Kidney capillary endothelial cell (primary cell): ENCODE results near the gene ADISSP.

Experiments
- DNase-seq: peaks from one replicate; pipeline ENCODE4 v3.0.0-alpha.2; 2018; ENCODE audit warnings: low spot score

The ADISSP gene

DNA sequence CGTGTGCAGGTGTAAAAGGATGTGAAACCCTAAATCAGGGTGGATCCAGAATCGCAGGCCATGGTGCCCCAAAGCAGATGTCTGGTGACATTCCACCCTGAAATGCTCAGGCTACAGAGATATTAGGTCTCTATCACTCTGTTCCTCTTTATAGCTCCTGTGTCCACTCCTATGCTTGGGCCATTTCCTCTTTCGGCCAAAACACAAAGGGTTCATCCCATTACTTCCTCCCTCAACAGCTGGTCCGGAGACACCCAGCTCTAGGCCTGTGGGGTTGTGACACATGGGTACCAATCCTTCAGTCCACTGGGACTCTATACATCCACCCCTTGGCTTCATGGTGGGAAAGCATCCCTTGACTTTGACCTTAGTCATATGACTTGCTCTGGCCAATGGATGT, 53.5 kb downstream of the ADISSP start:
- no peak for DNase-seq

- DNase-seq = no peak
Observed at GRCh38 chr20:3712279-3712873, 55.2 kb downstream of the ADISSP start, which contains the start of gene SIGLEC1. Gene SIGLEC1, minus strand, starts transcription at chr20:3712600. Its CDS starts 5,472 bp downstream, at chr20:3707128.

- DNase-seq = no peak
Observed at GRCh38 chr20:3711484-3711941, 56.0 kb downstream of the ADISSP start.

DNA sequence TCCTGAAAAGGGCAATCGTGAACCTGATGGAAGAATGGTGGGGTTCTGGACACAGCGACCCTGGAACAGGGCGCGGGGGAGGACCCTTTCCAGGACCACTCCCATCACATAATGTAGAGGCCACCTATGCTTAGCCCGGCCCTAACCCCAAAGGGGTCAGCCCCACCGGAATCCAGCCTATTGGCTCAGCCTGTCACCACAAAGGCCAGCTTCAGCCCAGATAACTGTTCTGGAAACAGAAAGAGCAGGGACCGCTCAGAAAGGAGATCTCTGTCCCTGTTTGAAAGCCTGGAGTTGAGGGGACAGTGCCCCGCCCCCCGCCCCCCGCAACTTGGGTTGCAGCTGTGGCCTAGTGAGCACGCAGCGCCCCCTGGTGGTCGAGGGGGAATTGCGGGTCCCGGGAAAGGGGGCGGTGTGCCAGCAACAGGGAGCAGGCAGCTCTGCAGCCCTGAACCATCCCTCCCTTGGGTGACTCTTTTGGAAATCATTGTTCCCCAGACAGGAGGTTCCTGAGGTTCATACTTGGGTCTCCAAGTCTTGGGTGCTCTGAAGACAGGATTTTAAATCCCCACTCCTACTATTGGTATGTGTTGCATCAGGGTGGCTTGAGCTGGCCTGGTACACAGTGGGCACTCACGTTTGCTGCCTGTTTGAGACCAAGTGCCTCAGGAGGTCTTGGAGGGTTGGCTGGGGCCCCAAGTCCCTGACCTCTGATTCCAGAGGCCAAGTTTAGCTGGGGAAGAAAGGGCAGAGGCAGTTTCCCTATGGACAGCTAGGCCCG, 56.7 kb downstream of the ADISSP start:
- no peak for DNase-seq

DNA sequence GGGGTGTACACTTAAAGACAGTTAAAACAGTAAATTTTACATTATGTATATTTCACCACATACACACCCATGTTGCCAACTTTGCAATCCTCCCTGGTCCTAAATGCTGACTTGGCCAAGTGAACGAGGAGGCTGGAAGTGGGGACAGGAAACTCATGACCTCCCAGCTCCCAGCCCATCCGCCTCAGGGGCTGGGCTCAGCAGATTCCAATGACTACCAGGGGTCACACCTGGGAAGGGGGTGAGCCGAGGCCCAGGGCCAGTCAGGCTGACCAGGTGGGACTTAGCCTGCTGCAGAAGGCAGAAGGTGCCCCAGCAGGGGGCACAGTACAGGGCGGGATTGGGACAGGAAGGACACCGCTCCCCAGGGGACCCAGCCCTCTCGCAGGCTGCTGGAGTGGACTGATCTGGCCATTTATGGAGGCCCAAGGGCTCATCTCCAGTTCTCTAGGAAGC, 57.5 kb downstream of the ADISSP start:
- DNase-seq = no peak

DNA sequence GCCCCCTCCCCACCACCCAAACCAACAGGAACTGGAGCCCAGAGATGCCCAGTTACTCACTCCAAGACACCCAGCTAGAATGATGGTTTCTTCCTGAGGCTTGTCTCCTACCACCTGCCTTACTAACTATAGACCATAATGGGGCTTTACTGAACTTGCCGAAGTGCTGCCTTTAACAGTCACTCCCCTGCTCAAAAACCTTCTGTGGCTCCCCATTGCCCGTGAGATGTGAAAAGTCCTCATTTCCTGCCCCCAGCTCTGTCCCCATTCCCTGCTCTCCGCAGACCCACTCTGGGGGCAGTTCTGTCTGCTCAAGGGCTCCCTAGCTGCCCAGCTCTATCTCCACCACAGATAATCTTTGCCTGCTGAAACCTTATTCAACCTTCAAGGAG, 60.0 kb downstream of the ADISSP start:
- DNase-seq = no peak

DNA sequence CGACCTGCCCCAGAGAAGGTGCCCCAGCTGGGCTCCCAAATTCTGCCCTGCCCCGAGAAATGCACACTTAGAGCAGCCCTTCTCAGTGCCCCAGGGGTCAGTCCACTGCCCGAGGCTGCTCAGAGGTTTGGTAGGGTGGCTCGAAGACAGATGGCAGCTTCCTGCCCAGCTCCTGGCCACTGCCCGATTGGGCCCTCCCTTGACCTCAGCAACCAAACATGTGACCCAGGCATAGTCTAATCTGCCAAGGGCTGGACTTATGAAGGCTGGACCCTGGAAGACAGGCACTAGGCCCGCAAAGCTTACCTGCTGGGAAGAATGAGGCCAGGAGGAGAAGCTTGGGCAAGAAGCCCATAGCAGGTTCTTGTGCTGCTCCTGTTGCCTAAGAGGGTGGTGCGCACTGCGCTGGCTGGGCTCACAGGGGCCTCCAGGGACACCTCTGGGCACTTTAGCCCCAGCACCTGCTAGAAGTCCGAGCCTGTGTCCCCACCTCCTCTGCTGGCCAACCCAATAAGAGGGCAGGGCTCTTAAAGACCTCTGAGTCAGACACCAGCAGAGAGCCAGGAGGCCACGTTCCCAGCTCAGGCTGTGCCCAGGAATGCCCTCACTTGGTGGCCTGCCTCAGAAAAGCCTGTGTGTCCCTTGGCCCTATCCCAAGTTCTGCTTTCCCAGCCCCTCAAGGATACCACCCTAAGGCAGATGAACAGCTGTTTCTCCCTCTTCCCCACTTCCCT, 60.6 kb downstream of the ADISSP start:
- DNase-seq = no peak

DNA sequence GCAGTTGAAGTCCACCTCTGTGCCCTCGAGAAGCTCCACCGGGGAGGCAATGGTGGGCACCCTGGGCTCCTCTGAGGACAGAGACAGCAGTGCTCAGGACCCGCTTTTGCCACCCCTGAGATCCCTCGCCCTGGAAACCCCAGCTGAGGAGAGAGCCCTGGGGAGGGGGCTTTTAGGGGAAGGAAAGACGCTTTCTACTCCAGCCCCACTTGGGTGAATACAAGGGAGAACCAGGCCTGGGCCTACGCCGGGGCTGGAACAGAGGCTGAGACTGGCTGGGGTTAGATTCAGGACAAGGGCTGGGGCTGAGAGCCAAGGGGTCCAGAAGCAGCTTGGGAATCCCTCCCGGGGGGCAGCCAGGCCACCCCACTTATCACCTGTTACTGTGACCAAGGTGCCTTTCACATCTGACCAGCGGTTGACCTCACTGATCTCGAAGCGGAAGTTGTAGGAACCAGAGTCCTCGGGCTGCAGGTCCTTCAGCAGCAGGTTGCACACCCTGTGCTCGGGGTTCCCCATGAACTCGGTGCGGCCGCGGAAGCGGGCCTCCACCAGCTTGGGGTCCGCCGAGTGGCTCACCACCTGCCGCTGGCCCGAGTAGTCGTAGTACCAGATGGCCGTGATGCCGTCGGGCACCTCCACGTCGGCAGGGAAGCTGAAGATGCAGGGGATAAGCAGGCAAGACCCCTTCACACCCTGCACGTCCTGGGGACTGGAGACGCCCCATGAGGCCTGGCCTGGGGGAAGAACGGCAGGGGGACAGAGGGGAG, 61.4 kb downstream of the ADISSP start:
- no peak for DNase-seq

DNA sequence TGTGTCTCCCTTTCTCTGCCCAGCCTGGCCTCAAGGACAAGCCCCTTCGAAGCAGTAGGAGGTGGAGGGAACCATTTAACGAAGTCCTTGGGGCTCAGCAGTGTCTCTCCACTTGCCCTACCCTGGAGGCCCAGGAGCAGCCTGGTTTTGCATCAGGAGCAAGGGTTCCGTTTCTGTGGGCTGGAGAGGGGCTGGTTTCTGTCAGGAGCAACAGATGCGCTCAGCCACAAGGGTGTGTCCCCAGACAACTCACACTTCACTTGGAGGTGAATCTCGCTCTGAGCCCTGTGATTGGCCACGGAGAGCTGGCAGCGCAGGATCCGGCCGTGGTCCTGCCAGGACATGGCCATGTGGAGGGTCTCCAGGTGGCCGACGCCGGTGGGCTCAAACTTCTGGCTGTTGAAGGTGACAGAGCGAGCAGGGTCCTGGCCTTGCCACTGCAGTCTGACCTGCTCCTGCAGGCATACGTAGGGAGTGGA, 62.0 kb downstream of the ADISSP start:
- DNase-seq = no peak

DNA sequence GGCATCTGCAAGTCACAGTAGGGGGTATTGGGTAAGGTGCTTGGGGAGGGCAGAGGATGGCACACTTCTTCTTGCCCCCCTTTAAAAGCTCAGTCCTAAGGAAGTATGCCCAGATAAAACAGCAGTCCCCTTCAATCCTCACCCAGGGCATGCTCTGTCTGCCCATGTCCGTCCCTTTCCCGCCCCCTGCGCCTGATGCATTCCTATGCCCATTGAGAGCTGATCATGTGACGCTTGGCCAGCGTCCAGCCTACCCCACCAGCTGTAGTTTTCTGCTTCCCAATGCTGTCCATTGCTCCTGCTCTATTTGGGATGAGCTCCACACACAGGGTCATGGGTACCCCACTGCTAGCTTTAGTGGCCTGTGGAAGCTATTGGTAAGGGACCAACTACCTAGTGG, 63.5 kb downstream of the ADISSP start:
- DNase-seq = no peak
